Neutrophil (primary cell): ENCODE data around the gene ARID5B.

Experiments used
- H3K27ac ChIP-seq: fragments of 200-600 bp; sonication (generic); 2 replicates; pipeline ENCODE4 v1.5.1; 2016; ENCODE audit warnings: mild to moderate bottlenecking, moderate library complexity
- H3K27me3 ChIP-seq: fragments of 200-600 bp; sonication (generic); 2 replicates; pipeline ENCODE4 v1.6.0; 2016; ENCODE audit warnings: mild to moderate bottlenecking
- H3K36me3 ChIP-seq: fragments of 200-600 bp; sonication (generic); 2 replicates; pipeline ENCODE4 v1.5.1; 2017
- H3K4me1 ChIP-seq, 2 experiments: fragments of 200-600 bp in 1 of 2; sonication (generic) in 1 of 2; 1 replicate in 1 of 2; 2 replicates in 1 of 2; pipeline versions ENCODE4 v1.5.1 to v1.6.1; 2013 to 2016; ENCODE audit warnings: low read depth in 1 of 2, low read length in 1 of 2, mild to moderate bottlenecking in 1 of 2, moderate library complexity in 1 of 2; ENCODE audit not compliant: control insufficient read depth in 1 of 2, insufficient read depth in 1 of 2
- H3K4me3 ChIP-seq, 2 experiments: fragments of 200-600 bp in 1 of 2; sonication (generic) in 1 of 2; 1 replicate in 1 of 2; 2 replicates in 1 of 2; pipeline ENCODE4 v1.5.1; 2013 to 2016; ENCODE audit warnings: low read depth in 1 of 2, low read length in 1 of 2, mild to moderate bottlenecking in 1 of 2, moderate library complexity in 1 of 2
- H3K9me3 ChIP-seq: fragments of 200-600 bp; sonication (generic); 2 replicates; pipeline ENCODE4 v1.5.1; 2016
- TF ChIP-seq, protein P1 (sequence below): fragments of 200-600 bp; sonication (generic); IDR thresholded peaks from 2 replicates; pipeline ENCODE4 v1.5.1; 2016; ENCODE audit warnings: antibody characterized with exemption

The ARID5B gene

DNA sequence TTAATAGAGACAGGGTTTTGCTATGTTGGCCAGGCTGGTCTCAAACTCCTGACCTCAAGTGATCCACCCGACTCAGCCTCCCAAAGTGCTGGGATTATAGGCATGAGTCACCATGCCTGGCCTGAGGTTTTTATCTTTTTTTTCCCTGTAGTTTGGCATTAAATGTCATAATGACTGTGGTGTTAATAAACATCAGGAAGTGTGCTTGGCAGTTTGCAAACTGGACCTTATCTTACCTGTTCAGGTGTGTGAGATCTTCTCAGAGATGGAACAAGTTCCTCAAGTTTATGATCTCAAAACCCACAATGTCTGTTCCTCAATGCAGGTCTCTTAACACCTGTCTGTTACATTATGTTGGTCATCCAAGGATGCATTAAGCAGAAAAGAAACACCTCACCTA lies 80.0 kb downstream of the ARID5B start:
- Histone ChIP-seq H3K27me3 (no peaks in the 10 kb centered on the region), H3K9me3 (no peaks in the 10 kb centered on the region), H3K4me1 (peaks cover 8% of the 10 kb centered on the region in 2 experiments), H3K36me3 (no peaks in the 10 kb centered on the region), H3K27ac (no peak overlapping the region), H3K4me3 (no peak overlapping the region)
- TF ChIP-seq, protein P1, sequence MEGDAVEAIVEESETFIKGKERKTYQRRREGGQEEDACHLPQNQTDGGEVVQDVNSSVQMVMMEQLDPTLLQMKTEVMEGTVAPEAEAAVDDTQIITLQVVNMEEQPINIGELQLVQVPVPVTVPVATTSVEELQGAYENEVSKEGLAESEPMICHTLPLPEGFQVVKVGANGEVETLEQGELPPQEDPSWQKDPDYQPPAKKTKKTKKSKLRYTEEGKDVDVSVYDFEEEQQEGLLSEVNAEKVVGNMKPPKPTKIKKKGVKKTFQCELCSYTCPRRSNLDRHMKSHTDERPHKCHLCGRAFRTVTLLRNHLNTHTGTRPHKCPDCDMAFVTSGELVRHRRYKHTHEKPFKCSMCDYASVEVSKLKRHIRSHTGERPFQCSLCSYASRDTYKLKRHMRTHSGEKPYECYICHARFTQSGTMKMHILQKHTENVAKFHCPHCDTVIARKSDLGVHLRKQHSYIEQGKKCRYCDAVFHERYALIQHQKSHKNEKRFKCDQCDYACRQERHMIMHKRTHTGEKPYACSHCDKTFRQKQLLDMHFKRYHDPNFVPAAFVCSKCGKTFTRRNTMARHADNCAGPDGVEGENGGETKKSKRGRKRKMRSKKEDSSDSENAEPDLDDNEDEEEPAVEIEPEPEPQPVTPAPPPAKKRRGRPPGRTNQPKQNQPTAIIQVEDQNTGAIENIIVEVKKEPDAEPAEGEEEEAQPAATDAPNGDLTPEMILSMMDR, result no peak

- Histone ChIP-seq H3K9me3 (no peaks in the 10 kb centered on the region), H3K4me1 (peaks cover 16% of the 10 kb centered on the region in 2 experiments), H3K4me3 (no peak overlapping the region), H3K27ac (no peak overlapping the region), H3K36me3 (no peaks in the 10 kb centered on the region), H3K27me3 (no peaks in the 10 kb centered on the region)
- TF ChIP-seq, protein P1, result no peak
These were observed 81.8 kb downstream of the ARID5B start for GRCh38 chr10:61983255-61983654.

GRCh38 chr10:61984803-61985418 lies 83.4 kb downstream of the ARID5B start:
- Histone ChIP-seq H3K4me1 (peaks cover 10 to 12% of the 10 kb centered on the region in 2 experiments), H3K27ac (no peak overlapping the region)
- TF ChIP-seq, protein P1, result no peak

DNA sequence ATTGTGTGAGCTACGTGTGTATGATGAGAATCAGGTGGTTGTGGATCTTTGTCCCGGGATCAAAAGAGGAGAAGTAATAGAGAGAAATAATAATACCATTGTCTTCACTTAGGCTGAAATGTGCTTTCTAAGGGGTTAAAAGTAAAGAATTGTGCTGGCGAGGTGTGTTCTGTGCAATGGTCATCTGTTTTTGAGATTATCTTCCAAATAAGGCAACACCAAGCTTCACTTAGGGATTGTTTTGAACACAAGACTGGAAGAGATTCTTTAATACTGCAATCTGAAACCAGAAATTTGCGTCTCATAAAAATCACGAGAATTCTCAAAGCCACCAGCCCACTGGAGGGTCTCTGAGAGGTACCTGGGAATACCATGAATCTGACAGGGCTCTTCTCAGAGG lies 84.2 kb downstream of the ARID5B start:
- Histone ChIP-seq H3K27ac (no peak overlapping the region), H3K36me3 (no peaks in the 10 kb centered on the region), H3K27me3 (no peaks in the 10 kb centered on the region), H3K4me1 (peaks cover 17 to 20% of the 10 kb centered on the region in 2 experiments), H3K9me3 (no peaks in the 10 kb centered on the region), H3K4me3 (no peak overlapping the region)
- TF ChIP-seq, protein P1, result no peak

More at GRCh38 chr10:61984803-61985418, 83.4 kb downstream of the ARID5B start:
- Histone ChIP-seq H3K4me3 (no peak overlapping the region), H3K36me3 (no peaks in the 10 kb centered on the region), H3K27me3 (no peaks in the 10 kb centered on the region), H3K9me3 (no peaks in the 10 kb centered on the region)

GRCh38 chr10:61986382-61986781 lies 84.9 kb downstream of the ARID5B start:
- Histone ChIP-seq H3K27ac (no peak overlapping the region), H3K27me3 (no peaks in the 10 kb centered on the region), H3K9me3 (no peaks in the 10 kb centered on the region), H3K4me1 (peaks cover 24 to 27% of the 10 kb centered on the region in 2 experiments), H3K36me3 (no peaks in the 10 kb centered on the region), H3K4me3 (no peak overlapping the region)
- TF ChIP-seq, protein P1, result no peak
